Neuronal stem cell (in vitro differentiated cells): Measurements from ENCODE around the gene MBIP.

Source experiments
- DNase-seq: peaks from one replicate; pipeline ENCODE4 v3.0.0-alpha.2; 2013; ENCODE audit warnings: low spot score
- H2AFZ ChIP-seq: one replicate; pipeline ENCODE4 v1.6.1; 2013; ENCODE audit warnings: mild to moderate bottlenecking, low read length, inconsistent platforms
- H2AK5ac ChIP-seq: 2 replicates; pipeline ENCODE4 v1.6.1; 2013; ENCODE audit warnings: low read depth, mild to moderate bottlenecking, inconsistent platforms, low read length, moderate library complexity, mixed read lengths
- H2BK120ac ChIP-seq: 2 replicates; pipeline ENCODE4 v1.6.1; 2013; ENCODE audit warnings: low read depth, mild to moderate bottlenecking, inconsistent platforms, low read length, moderate library complexity, mixed read lengths
- H2BK12ac ChIP-seq: one replicate; pipeline ENCODE4 v1.6.1; 2013; ENCODE audit warnings: low read length, inconsistent platforms
- H2BK15ac ChIP-seq: 2 replicates; pipeline ENCODE4 v1.6.1; 2013; ENCODE audit warnings: mild to moderate bottlenecking, low read length, inconsistent platforms, mixed read lengths
- H2BK5ac ChIP-seq: one replicate; pipeline ENCODE4 v1.6.1; 2013; ENCODE audit warnings: inconsistent platforms, mild to moderate bottlenecking, low read length, moderate library complexity
- H3K14ac ChIP-seq: one replicate; pipeline ENCODE4 v1.6.1; 2013; ENCODE audit warnings: low read length, inconsistent platforms
- H3K18ac ChIP-seq: 2 replicates; pipeline ENCODE4 v1.6.1; 2013; ENCODE audit warnings: low read length, inconsistent platforms
- H3K23ac ChIP-seq: 2 replicates; pipeline ENCODE4 v1.6.1; 2013; ENCODE audit warnings: low read depth, mild to moderate bottlenecking, mixed read lengths, low read length, inconsistent platforms; ENCODE audit not compliant: poor library complexity
- H3K27ac ChIP-seq: replicated peaks from 3 replicates; pipeline ENCODE4 v1.5.1; 2013; ENCODE audit warnings: low read length, inconsistent platforms
- H3K27me3 ChIP-seq, 3 experiments: 2 replicates each; pipeline ENCODE4 v1.6.1; 2013; ENCODE audit warnings: low read length in 3 of 3, mild to moderate bottlenecking in 2 of 3, inconsistent platforms in 1 of 3, low read depth in 1 of 3, mixed read lengths in 1 of 3, moderate library complexity in 1 of 3; ENCODE audit not compliant: control insufficient read depth in 3 of 3, insufficient read depth in 3 of 3
- H3K36me3 ChIP-seq, 2 donors: replicated peaks in 1 of 2; 2 replicates each; pipeline ENCODE4 v1.6.1; 2013; ENCODE audit warnings: low read length in 2 of 2; ENCODE audit not compliant: control insufficient read depth in 2 of 2, insufficient read depth in 2 of 2
- H3K4ac ChIP-seq: 2 replicates; pipeline ENCODE4 v1.6.1; 2013; ENCODE audit warnings: inconsistent platforms, mild to moderate bottlenecking, low read length, moderate library complexity
- H3K4me1 ChIP-seq, 2 donors: 1 replicate in 1 of 2; 2 replicates in 1 of 2; pipeline ENCODE4 v1.6.1; 2013; ENCODE audit warnings: low read length in 2 of 2, low read depth in 1 of 2; ENCODE audit not compliant: control insufficient read depth in 2 of 2, insufficient read depth in 1 of 2
- H3K4me2 ChIP-seq: one replicate; pipeline ENCODE4 v1.6.1; 2013; ENCODE audit warnings: mild to moderate bottlenecking, low read length, inconsistent platforms; ENCODE audit not compliant: insufficient read depth, poor library complexity, severe bottlenecking
- H3K4me3 ChIP-seq, 2 donors: 2 replicates each; pipeline ENCODE4 v1.5.1; 2013; ENCODE audit warnings: low read length in 2 of 2, mild to moderate bottlenecking in 2 of 2, inconsistent platforms in 1 of 2, moderate library complexity in 1 of 2
- H3K79me1 ChIP-seq: one replicate; pipeline ENCODE4 v1.6.1; 2013; ENCODE audit warnings: low read depth, mild to moderate bottlenecking, inconsistent platforms, low read length, moderate library complexity
- H3K9ac ChIP-seq: one replicate; pipeline ENCODE4 v1.6.1; 2013; ENCODE audit warnings: mild to moderate bottlenecking, low read depth, low read length, inconsistent platforms; ENCODE audit not compliant: poor library complexity
- H3K9me3 ChIP-seq, 2 donors: replicated peaks in 1 of 2; 2 replicates each; pipeline versions ENCODE3 to v1.6.1; 2013; ENCODE audit warnings: low read length in 2 of 2, mild to moderate bottlenecking in 2 of 2, inconsistent platforms in 1 of 2, low read depth in 1 of 2, mixed read lengths in 1 of 2, moderate library complexity in 1 of 2; ENCODE audit not compliant: control insufficient read depth in 2 of 2, insufficient read depth in 1 of 2
- H4K8ac ChIP-seq: one replicate; pipeline ENCODE4 v1.6.1; 2013; ENCODE audit warnings: low read depth, mild to moderate bottlenecking, inconsistent platforms, low read length, moderate library complexity
- H4K91ac ChIP-seq: one replicate; pipeline ENCODE4 v1.6.1; 2013; ENCODE audit warnings: low read length, low read depth, mild to moderate bottlenecking, inconsistent platforms; ENCODE audit not compliant: poor library complexity
- WGBS, 2 donors: extraction: QIAGEN DNeasy Blood & Tissue Kit; methylation state at CpG; one replicate each; pipeline ENCODE4 v1.1.7; 2013; ENCODE audit warnings: missing lambda C conversion rate in 2 of 2, mixed read lengths in 1 of 2; ENCODE audit not compliant: insufficient read length in 2 of 2, insufficient replicate concordance in 1 of 2; ENCODE audit errors: extremely low coverage in 2 of 2; 5-methylcytosine and 5-hydroxymethylcytosine counted together

MBIP gene

GRCh38 chr14:36256126-36256801 is 64.2 kb downstream of the MBIP start:
- H3K4me3 ChIP-seq, result no peak overlapping the region
- H3K27me3 ChIP-seq, result peaks cover 0 to 81% (median 0%) of the 10 kb centered on the region in 3 experiments

GRCh38 chr14:36254020-36254624 is 66.3 kb downstream of the MBIP start:
- Histone ChIP-seq H3K27me3 (peaks cover 0 to 69% (median 0%) of the 10 kb centered on the region in 3 experiments), H2BK12ac (no peak overlapping the region), H3K9ac (no peak overlapping the region), H3K4me2 (no peak overlapping the region), H2AK5ac (no peak overlapping the region), H3K4ac (no peak overlapping the region), H3K27ac (no peak overlapping the region), H3K36me3 (no peaks in the 10 kb centered on the region), H2AFZ (no peak overlapping the region), H3K18ac (no peak overlapping the region), H4K91ac (no peak overlapping the region), H2BK5ac (no peak overlapping the region), H3K4me3 (no peak overlapping the region), H4K8ac (no peak overlapping the region), H2BK15ac (no peak overlapping the region), H3K79me1 (no peaks in the 10 kb centered on the region), H3K14ac (no peak overlapping the region), H3K9me3 (no peaks in the 10 kb centered on the region), H3K23ac (no peak overlapping the region), H2BK120ac (no peak overlapping the region), H3K4me1 (no peaks in the 10 kb centered on the region)
- no peak for DNase-seq
- WGBS, 2 donors, result no CpG with 5 or more reads among the region's 8 CpGs

More at GRCh38 chr14:36256126-36256801, 64.2 kb downstream of the MBIP start:
- Histone ChIP-seq H3K79me1 (no peaks in the 10 kb centered on the region), H2BK12ac (no peak overlapping the region), H3K4me1 (peaks cover 0 to 2% of the 10 kb centered on the region in 2 donors), H3K14ac (no peak overlapping the region), H4K91ac (no peak overlapping the region), H2BK5ac (no peak overlapping the region), H4K8ac (no peak overlapping the region), H3K23ac (no peak overlapping the region), H3K9me3 (no peaks in the 10 kb centered on the region), H2BK120ac (no peak overlapping the region), H3K36me3 (no peaks in the 10 kb centered on the region), H3K4ac (no peak overlapping the region), H2AK5ac (no peak overlapping the region), H3K27ac (no peak overlapping the region), H3K4me2 (no peak overlapping the region), H3K18ac (no peak overlapping the region), H2AFZ (no peak overlapping the region), H2BK15ac (no peak overlapping the region), H3K9ac (no peak overlapping the region)
- WGBS, 2 donors, result no CpG with 5 or more reads among the region's 7 CpGs
- no peak for DNase-seq
